B cell (primary cell): ENCODE data around the gene PACRG. TPM values are rescaled to one million over a fixed set of nuclear protein-coding genes. Genes with fewer than 3 reads are reported as not detected.

Experiments
- ATAC-seq: fragments of 200-7000 bp; cut with Tn5 transposase; one replicate; pipeline ENCODE4 v1.10.0; 2021; ENCODE audit warnings: low read depth, mild to moderate bottlenecking, moderate number of reproducible peaks, moderate library complexity
- CTCF ChIA-PET: fragments of 350-600 bp; sonication (Branson Sonifier 250); formaldehyde crosslinking; loops from one replicate; lab custom pipeline; 2021; ENCODE audit warnings: antibody characterized with exemption, inconsistent platforms; lab: Charles Lee
- POLR2A ChIA-PET: fragments of 350-600 bp; sonication (Branson Sonifier 250); formaldehyde crosslinking; loops from one replicate; lab custom pipeline; 2021; ENCODE audit warnings: antibody characterized with exemption; lab: Charles Lee
- DNase-seq: peaks from one replicate; pipeline ENCODE4 v3.0.0; 2013
- H2AFZ ChIP-seq: 2 replicates; pipeline ENCODE4 v1.6.1; 2012; ENCODE audit warnings: mild to moderate bottlenecking, low read depth, low read length; ENCODE audit not compliant: insufficient read depth, poor library complexity, severe bottlenecking
- H3K27ac ChIP-seq, 2 donors: 1 replicate in 1 of 2; 2 replicates in 1 of 2; pipeline ENCODE4 v1.5.1; 2012 to 2013; ENCODE audit warnings: low read length in 2 of 2, mild to moderate bottlenecking in 2 of 2, moderate library complexity in 1 of 2
- H3K27me3 ChIP-seq, 4 experiments: fragments of 200-600 bp in 1 of 4; sonication (generic) in 1 of 4; replicated peaks in 1 of 4; 1 replicate in 2 of 4; 2 replicates in 2 of 4; pipeline versions ENCODE4 v1.6.1 to v1.7.0; 2013 to 2016; ENCODE audit warnings: low read length in 3 of 4, mild to moderate bottlenecking in 2 of 4, mixed read lengths in 1 of 4, moderate library complexity in 1 of 4; ENCODE audit not compliant: insufficient read depth in 4 of 4, control insufficient read depth in 3 of 4; ENCODE audit errors: control extremely low read depth in 1 of 4
- H3K36me3 ChIP-seq, 2 experiments: replicated peaks in 1 of 2; 1 replicate in 1 of 2; 2 replicates in 1 of 2; pipeline versions ENCODE4 v1.6.1 to v1.7.1; 2013; ENCODE audit warnings: low read length in 1 of 2; ENCODE audit not compliant: insufficient read depth in 2 of 2, control insufficient read depth in 1 of 2; ENCODE audit errors: control extremely low read depth in 1 of 2, extremely low read depth in 1 of 2
- H3K4me1 ChIP-seq, 2 donors: fragments of 200-600 bp in 1 of 2; sonication (generic) in 1 of 2; 1 replicate in 1 of 2; 2 replicates in 1 of 2; pipeline versions ENCODE4 v1.5.1 to v1.6.1; 2013 to 2017; ENCODE audit warnings: low read length in 2 of 2; ENCODE audit not compliant: control insufficient read depth in 2 of 2, insufficient read depth in 2 of 2
- H3K4me2 ChIP-seq: replicated peaks from 2 replicates; pipeline ENCODE3; 2012; ENCODE audit warnings: mild to moderate bottlenecking, low read depth, low read length; ENCODE audit not compliant: poor library complexity, severe bottlenecking
- H3K4me3 ChIP-seq, 5 experiments: fragments of 200-600 bp in 1 of 5; sonication (generic) in 1 of 5; 1 replicate in 3 of 5; 2 replicates in 2 of 5; pipeline versions ENCODE4 v1.5.1 to v1.7.0; 2011 to 2016; ENCODE audit warnings: low read length in 4 of 5, mild to moderate bottlenecking in 4 of 5, low read depth in 2 of 5, control low read depth in 1 of 5, moderate library complexity in 1 of 5; ENCODE audit not compliant: insufficient read depth in 1 of 5; ENCODE audit errors: control extremely low read depth in 1 of 5, extremely low read depth in 1 of 5
- H3K79me2 ChIP-seq: fragments of 200-600 bp; sonication (generic); one replicate; pipeline ENCODE4 v1.6.0; 2016; ENCODE audit warnings: low read length; ENCODE audit not compliant: control insufficient read depth, insufficient read depth
- H3K9ac ChIP-seq: fragments of 200-600 bp; sonication (generic); 2 replicates; pipeline ENCODE4 v1.6.1; 2017; ENCODE audit warnings: mild to moderate bottlenecking, low read length, moderate library complexity
- H3K9me3 ChIP-seq, 3 donors: one replicate each; pipeline versions ENCODE4 v1.6.1 to v1.7.1; 2013; ENCODE audit warnings: low read length in 2 of 3; ENCODE audit not compliant: control insufficient read depth in 2 of 3, insufficient read depth in 1 of 3; ENCODE audit errors: control extremely low read depth in 1 of 3
- H4K20me1 ChIP-seq: 2 replicates; pipeline ENCODE4 v1.6.0; 2012; ENCODE audit warnings: mild to moderate bottlenecking, low read length; ENCODE audit not compliant: insufficient read depth, control insufficient read depth, poor library complexity, severe bottlenecking
- H3K27ac Mint-ChIP-seq: one replicate; pipeline ENCODE4 v1.8.0; 2021; ENCODE audit warnings: mixed read lengths
- H3K27me3 Mint-ChIP-seq: one replicate; pipeline ENCODE4 v1.8.0; 2021; ENCODE audit warnings: mixed read lengths
- H3K4me1 Mint-ChIP-seq: one replicate; pipeline ENCODE4 v1.8.0; 2021; ENCODE audit warnings: mixed read lengths
- H3K4me3 Mint-ChIP-seq: one replicate; pipeline ENCODE4 v1.8.0; 2021; ENCODE audit warnings: mixed read lengths
- H3K9me3 Mint-ChIP-seq: one replicate; pipeline ENCODE4 v1.8.0; 2022; ENCODE audit warnings: mixed read lengths; ENCODE audit not compliant: insufficient read depth
- CTCF ChIP-seq: fragments of 200-600 bp; IDR thresholded peaks from one replicate; pipeline ENCODE4 v1.8.0; 2022; ENCODE audit warnings: antibody characterized with exemption, mild to moderate bottlenecking
- EZH2 ChIP-seq: IDR thresholded peaks from 2 replicates; pipeline ENCODE4 v1.6.1; 2012; ENCODE audit warnings: borderline replicate concordance, low read depth, mild to moderate bottlenecking, moderate library complexity, low read length; ENCODE audit not compliant: insufficient read depth, poor library complexity, severe bottlenecking
- WGBS: methylation state at CpG from one replicate; pipeline ENCODE4 v1.1.5; 2013; ENCODE audit warnings: missing lambda C conversion rate; ENCODE audit not compliant: insufficient coverage; 5-methylcytosine and 5-hydroxymethylcytosine counted together
- intact Hi-C: fragments of 100-400 bp; cut with micrococcal nuclease; formaldehyde crosslinking; loops from one replicate; pipeline ENCODE4 v1.10.0; 2022
- polyA plus RNA-seq: library from polyadenylated mRNA; depleted of rRNA; stranded (reverse); fragments of >200 nt; gene quantifications from 2 replicates; pipeline ENCODE4 v1.2.3, GENCODE V29; 2012
- total RNA-seq, 2 donors: library from RNA; stranded (reverse); fragments of 120-200 nt in 1 of 2; gene quantifications; 1 replicate in 1 of 2; 2 replicates in 1 of 2; pipeline versions ENCODE4 v1.2.3 to v1.2.4, GENCODE V29; 2013 to 2022

The PACRG gene
- total and polyA plus RNA-seq, 2 donors (not counting 1 experiment from before 2014, with no cell fraction given): not detected

- no peaks in the 10 kb centered on the region for H3K79me2 ChIP-seq
- H4K20me1 ChIP-seq: no peaks in the 10 kb centered on the region
- no peak overlapping the region for H3K4me3 Mint-ChIP-seq
- no peak for TF ChIP-seq CTCF
- TF ChIP-seq EZH2: no peak
- H3K27ac ChIP-seq: no peak overlapping the region
- no peaks in the 10 kb centered on the region for H3K36me3 ChIP-seq
- H3K9me3 ChIP-seq: peaks cover 0 to 3% (median 0%) of the 10 kb centered on the region in 3 donors
- intact Hi-C loops: no loop called here
- CTCF ChIA-PET: no interaction called here
- H2AFZ ChIP-seq: no peak overlapping the region
- no peak overlapping the region for H3K4me2 ChIP-seq
- no peaks in the 10 kb centered on the region for H3K27me3 ChIP-seq
- peaks cover 21% of the 10 kb centered on the region for H3K27me3 Mint-ChIP-seq
- no peaks in the 10 kb centered on the region for H3K4me1 ChIP-seq
- no peak for ATAC-seq
- H3K27ac Mint-ChIP-seq: no peak overlapping the region
- H3K9me3 Mint-ChIP-seq: no peaks in the 10 kb centered on the region
- no peak overlapping the region for H3K4me3 ChIP-seq
- no peak for DNase-seq
- no peaks in the 10 kb centered on the region for H3K4me1 Mint-ChIP-seq
- POLR2A ChIA-PET: no interaction called here
- H3K9ac ChIP-seq: no peak overlapping the region
- 83% methylated on average over 1 of the region's 4 CpGs for WGBS
Observed at GRCh38 chr6:163199371-163199770, 471.6 kb downstream of the PACRG start.

- no peak overlapping the region for H3K9ac ChIP-seq
- H3K4me1 Mint-ChIP-seq: no peaks in the 10 kb centered on the region
- no peak overlapping the region for H2AFZ ChIP-seq
- intact Hi-C loops: no loop called here
- TF ChIP-seq EZH2: no peak
- no peak for TF ChIP-seq CTCF
- H3K4me3 Mint-ChIP-seq: no peak overlapping the region
- H3K27ac Mint-ChIP-seq: no peak overlapping the region
- DNase-seq: no peak
- 100% methylated on average over 3 of the region's 11 CpGs for WGBS
- no peaks in the 10 kb centered on the region for H4K20me1 ChIP-seq
- no peak for ATAC-seq
- ChIA-PET POLR2A (no interaction called here), CTCF (no interaction called here)
- H3K4me3 ChIP-seq: no peak overlapping the region
- H3K27me3 Mint-ChIP-seq: peaks cover 23% of the 10 kb centered on the region
- peaks cover 1% of the 10 kb centered on the region for H3K9me3 Mint-ChIP-seq
- no peaks in the 10 kb centered on the region for H3K4me1 ChIP-seq
- H3K27me3 ChIP-seq: no peaks in the 10 kb centered on the region
- H3K9me3 ChIP-seq: peaks cover 0 to 3% (median 0%) of the 10 kb centered on the region in 3 donors
- H3K36me3 ChIP-seq: no peaks in the 10 kb centered on the region
- H3K4me2 ChIP-seq: no peak overlapping the region
- H3K79me2 ChIP-seq: no peaks in the 10 kb centered on the region
- no peak overlapping the region for H3K27ac ChIP-seq
Observed at GRCh38 chr6:163200289-163200688, 472.5 kb downstream of the PACRG start.
